HepG2 (cell line): ENCODE data around the gene SYCP2L. TPM values are rescaled to one million over a fixed set of nuclear protein-coding genes. Genes with fewer than 3 reads are reported as not detected.
A peak's percentile ranks its signal among the peaks of the same experiment; 100 is the strongest.

Experiments used
- AGO2 ChIP-seq: fragments of 200-400 bp; formaldehyde crosslinking; optimal IDR thresholded peaks from 2 replicates; pipeline ENCODE3; 2017; ENCODE audit warnings: mild to moderate bottlenecking, low read depth, low read length, moderate library complexity
- CC2D1A ChIP-seq: sonication (generic); formaldehyde crosslinking; IDR thresholded peaks from 2 replicates; pipeline ENCODE4 v1.8.1; 2023; ENCODE audit warnings: mild to moderate bottlenecking, missing genetic modification reagents
- CCAR2 ChIP-seq: fragments of 200-400 bp; formaldehyde crosslinking; optimal IDR thresholded peaks from 2 replicates; pipeline ENCODE3; 2018; ENCODE audit warnings: low read depth, mild to moderate bottlenecking, low read length, moderate library complexity
- EHMT2 ChIP-seq: fragments of 200-600 bp; sonication (generic); IDR thresholded peaks from 2 replicates; pipeline ENCODE4 v1.7.0; 2017; ENCODE audit warnings: antibody characterized with exemption, low read depth, low read length, borderline replicate concordance
- FOXA3 ChIP-seq: IDR thresholded peaks from 2 replicates; pipeline ENCODE4 v1.6.1; 2016; ENCODE audit warnings: missing genetic modification reagents, missing compliant biosample characterization
- HDAC6 ChIP-seq: fragments of 200-600 bp; sonication (generic); IDR thresholded peaks from 2 replicates; pipeline ENCODE4 v1.7.0; 2017; ENCODE audit warnings: mild to moderate bottlenecking, antibody characterized with exemption, low read length, low read depth
- IKZF4 ChIP-seq: sonication (generic); formaldehyde crosslinking; IDR thresholded peaks from 2 replicates; pipeline ENCODE4 v1.5.1; 2020; ENCODE audit warnings: borderline replicate concordance, mild to moderate bottlenecking, low read depth, missing genetic modification reagents; ENCODE audit errors: not compliant biosample characterization
- JARID2 ChIP-seq: sonication (generic); formaldehyde crosslinking; IDR thresholded peaks from 2 replicates; pipeline ENCODE4 v1.8.1; 2023; ENCODE audit warnings: missing genetic modification reagents, inconsistent platforms; ENCODE audit not compliant: insufficient replicate concordance
- MEIS1 ChIP-seq: sonication (generic); formaldehyde crosslinking; IDR thresholded peaks from 2 replicates; pipeline ENCODE4 v1.9.0; 2021; ENCODE audit warnings: mild to moderate bottlenecking, missing genetic modification reagents, moderate library complexity, borderline replicate concordance
- MYNN ChIP-seq: sonication (generic); formaldehyde crosslinking; IDR thresholded peaks from 2 replicates; pipeline ENCODE4 v1.4.0; 2020; ENCODE audit warnings: mild to moderate bottlenecking, low read depth, missing genetic modification reagents
- NR2F6 ChIP-seq, 2 experiments: IDR thresholded peaks; 2 replicates each; pipeline ENCODE4 v1.6.1; 2016; ENCODE audit warnings: antibody characterized with exemption in 1 of 2, mild to moderate bottlenecking in 1 of 2
- SOX13 ChIP-seq, 3 experiments: fragments of 450-650 bp in 1 of 3; sonication (generic) in 1 of 3; formaldehyde crosslinking in 1 of 3; IDR thresholded peaks in 2 of 3; conservative IDR thresholded peaks in 1 of 3; 2 replicates each; pipeline versions ENCODE4 v1.5.0 to v1.6.1; 2016 to 2020; ENCODE audit warnings: antibody characterized with exemption in 1 of 3, mild to moderate bottlenecking in 1 of 3, missing compliant biosample characterization in 1 of 3, missing genetic modification reagents in 1 of 3, moderate library complexity in 1 of 3
- YEATS4 ChIP-seq: sonication (generic); formaldehyde crosslinking; IDR thresholded peaks from 2 replicates; pipeline ENCODE4 v1.4.0; 2020; ENCODE audit warnings: missing genetic modification reagents, borderline replicate concordance
- ZBTB42 ChIP-seq: sonication (generic); formaldehyde crosslinking; IDR thresholded peaks from 2 replicates; pipeline ENCODE4 v1.5.0; 2020; ENCODE audit warnings: mild to moderate bottlenecking, missing genetic modification reagents
- ZNF274 ChIP-seq: sonication (generic); formaldehyde crosslinking; IDR thresholded peaks from 2 replicates; pipeline ENCODE4 v1.5.1; 2020; ENCODE audit warnings: mild to moderate bottlenecking, missing genetic modification reagents
- ZNF3 ChIP-seq: IDR thresholded peaks from 2 replicates; pipeline ENCODE4 v1.7.0; 2017; ENCODE audit warnings: inconsistent platforms
- ZNF567 ChIP-seq: sonication (generic); formaldehyde crosslinking; IDR thresholded peaks from 2 replicates; pipeline ENCODE4 v1.8.1; 2023; ENCODE audit warnings: mild to moderate bottlenecking, missing genetic modification reagents, borderline replicate concordance
- ZNF749 ChIP-seq: sonication (generic); formaldehyde crosslinking; IDR thresholded peaks from 2 replicates; pipeline ENCODE4 v1.8.0; 2022; ENCODE audit warnings: mild to moderate bottlenecking, missing genetic modification reagents, moderate library complexity, borderline replicate concordance
- ZNF816 ChIP-seq: sonication (generic); formaldehyde crosslinking; IDR thresholded peaks from 2 replicates; pipeline ENCODE4 v1.8.0; 2022; ENCODE audit warnings: missing genetic modification reagents, mild to moderate bottlenecking, borderline replicate concordance
- polyA plus RNA-seq, 8 experiments: library from polyadenylated mRNA; depleted of rRNA in 3 of 8; stranded (reverse) in 7 of 8; unstranded in 1 of 8; fragments of >200 nt; fragmentation: Illumina TruSeq in 4 of 8; extraction: Trizol in 4 of 8; gene quantifications; 2 replicates each; pipeline versions ENCODE4 v1.2.1 to v1.2.3, GENCODE V29; 2011 to 2016; ENCODE audit warnings: low read depth in 4 of 8, missing spikeins in 1 of 8, mixed read lengths in 1 of 8; ENCODE audit not compliant: insufficient read depth in 1 of 8
- total RNA-seq, 5 experiments: library from RNA; depleted of rRNA; stranded (reverse); fragments of >200 nt; fragmentation: Illumina TruSeq; extraction: Trizol; gene quantifications; 2 replicates each; pipeline ENCODE4 v1.2.3, GENCODE V29; 2016; ENCODE audit warnings: low read depth in 1 of 5
- TF ChIP-seq, protein P1 (sequence below): sonication (generic); formaldehyde crosslinking; IDR thresholded peaks from 2 replicates; pipeline ENCODE4 v1.4.0; 2020; ENCODE audit warnings: mild to moderate bottlenecking, missing genetic modification reagents
- TF ChIP-seq, protein P2 (sequence below): sonication (generic); formaldehyde crosslinking; IDR thresholded peaks from 2 replicates; pipeline ENCODE4 v1.4.0; 2020; ENCODE audit warnings: missing genetic modification reagents, borderline replicate concordance
- TF ChIP-seq, protein P3 (sequence below): sonication (generic); formaldehyde crosslinking; IDR thresholded peaks from 2 replicates; pipeline ENCODE4 v1.4.0; 2020; ENCODE audit warnings: missing genetic modification reagents

SYCP2L gene
- total and polyA plus RNA-seq, 2 of the 13 experiments (the other 11 are each of a cell fraction or from before 2014, with no cell fraction given) = 0.22 to 0.54 TPM

DNA sequence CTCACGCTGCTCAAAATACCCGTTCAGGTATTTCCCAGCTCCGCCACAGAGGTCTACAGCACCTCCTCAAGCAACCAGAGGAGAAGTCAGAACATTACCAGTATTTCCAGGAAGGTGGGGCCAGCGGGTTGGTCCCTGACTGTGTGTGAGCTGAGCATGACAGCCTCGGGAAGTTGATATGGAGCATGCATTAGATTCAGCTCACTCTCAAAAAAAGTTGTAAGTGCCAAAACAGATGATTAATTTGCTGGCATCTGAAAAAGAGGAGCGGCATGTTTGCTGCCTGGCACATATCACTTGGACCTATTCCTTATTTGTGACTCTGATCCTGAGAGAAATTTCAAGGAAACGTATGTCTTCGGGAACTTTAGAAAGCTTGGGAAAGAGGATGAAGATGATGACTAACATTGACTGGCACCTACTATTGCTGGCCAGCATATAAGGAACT is 125.0 kb downstream of the SYCP2L start (continued):
- TF ChIP-seq, protein P1, sequence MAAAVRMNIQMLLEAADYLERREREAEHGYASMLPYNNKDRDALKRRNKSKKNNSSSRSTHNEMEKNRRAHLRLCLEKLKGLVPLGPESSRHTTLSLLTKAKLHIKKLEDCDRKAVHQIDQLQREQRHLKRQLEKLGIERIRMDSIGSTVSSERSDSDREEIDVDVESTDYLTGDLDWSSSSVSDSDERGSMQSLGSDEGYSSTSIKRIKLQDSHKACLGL (CRISPR knock-in tag) = no peak
- TF ChIP-seq, protein P2, sequence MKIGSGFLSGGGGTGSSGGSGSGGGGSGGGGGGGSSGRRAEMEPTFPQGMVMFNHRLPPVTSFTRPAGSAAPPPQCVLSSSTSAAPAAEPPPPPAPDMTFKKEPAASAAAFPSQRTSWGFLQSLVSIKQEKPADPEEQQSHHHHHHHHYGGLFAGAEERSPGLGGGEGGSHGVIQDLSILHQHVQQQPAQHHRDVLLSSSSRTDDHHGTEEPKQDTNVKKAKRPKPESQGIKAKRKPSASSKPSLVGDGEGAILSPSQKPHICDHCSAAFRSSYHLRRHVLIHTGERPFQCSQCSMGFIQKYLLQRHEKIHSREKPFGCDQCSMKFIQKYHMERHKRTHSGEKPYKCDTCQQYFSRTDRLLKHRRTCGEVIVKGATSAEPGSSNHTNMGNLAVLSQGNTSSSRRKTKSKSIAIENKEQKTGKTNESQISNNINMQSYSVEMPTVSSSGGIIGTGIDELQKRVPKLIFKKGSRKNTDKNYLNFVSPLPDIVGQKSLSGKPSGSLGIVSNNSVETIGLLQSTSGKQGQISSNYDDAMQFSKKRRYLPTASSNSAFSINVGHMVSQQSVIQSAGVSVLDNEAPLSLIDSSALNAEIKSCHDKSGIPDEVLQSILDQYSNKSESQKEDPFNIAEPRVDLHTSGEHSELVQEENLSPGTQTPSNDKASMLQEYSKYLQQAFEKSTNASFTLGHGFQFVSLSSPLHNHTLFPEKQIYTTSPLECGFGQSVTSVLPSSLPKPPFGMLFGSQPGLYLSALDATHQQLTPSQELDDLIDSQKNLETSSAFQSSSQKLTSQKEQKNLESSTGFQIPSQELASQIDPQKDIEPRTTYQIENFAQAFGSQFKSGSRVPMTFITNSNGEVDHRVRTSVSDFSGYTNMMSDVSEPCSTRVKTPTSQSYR (CRISPR knock-in tag) = peak; percentile 24; the same call in 1 of the 2 replicates
- TF ChIP-seq MYNN (CRISPR knock-in tag) (no peak), ZNF3 (CRISPR knock-in tag) (no peak), JARID2 (CRISPR knock-in tag) (peak; percentile 59), ZNF274 (no peak), ZNF749 (CRISPR knock-in tag) (no peak), HDAC6 (no peak), ZBTB42 (CRISPR knock-in tag) (no peak), IKZF4 (CRISPR knock-in tag) (no peak), AGO2 (no peak), SOX13 (IDR thresholded peaks at IDR 0.05) (no peak), SOX13 (CRISPR knock-in tag; conservative IDR thresholded peaks at IDR 0.05 in 1 of 2, IDR thresholded peaks at IDR 0.05 in 1 of 2) (no peak), FOXA3 (0 out of 2 replicates have a peak, but pooled peaks have one; percentile 13), MEIS1 (CRISPR knock-in tag) (no peak), ZNF567 (CRISPR knock-in tag) (no peak), CCAR2 (no peak), NR2F6 (IDR thresholded peaks at IDR 0.05) (no peak), NR2F6 (CRISPR knock-in tag; IDR thresholded peaks at IDR 0.05) (no peak), ZNF816 (0 out of 2 replicates have a peak, but pooled peaks have one; percentile 10), EHMT2 (no peak), YEATS4 (no peak), CC2D1A (no peak)
- TF ChIP-seq, protein P3, sequence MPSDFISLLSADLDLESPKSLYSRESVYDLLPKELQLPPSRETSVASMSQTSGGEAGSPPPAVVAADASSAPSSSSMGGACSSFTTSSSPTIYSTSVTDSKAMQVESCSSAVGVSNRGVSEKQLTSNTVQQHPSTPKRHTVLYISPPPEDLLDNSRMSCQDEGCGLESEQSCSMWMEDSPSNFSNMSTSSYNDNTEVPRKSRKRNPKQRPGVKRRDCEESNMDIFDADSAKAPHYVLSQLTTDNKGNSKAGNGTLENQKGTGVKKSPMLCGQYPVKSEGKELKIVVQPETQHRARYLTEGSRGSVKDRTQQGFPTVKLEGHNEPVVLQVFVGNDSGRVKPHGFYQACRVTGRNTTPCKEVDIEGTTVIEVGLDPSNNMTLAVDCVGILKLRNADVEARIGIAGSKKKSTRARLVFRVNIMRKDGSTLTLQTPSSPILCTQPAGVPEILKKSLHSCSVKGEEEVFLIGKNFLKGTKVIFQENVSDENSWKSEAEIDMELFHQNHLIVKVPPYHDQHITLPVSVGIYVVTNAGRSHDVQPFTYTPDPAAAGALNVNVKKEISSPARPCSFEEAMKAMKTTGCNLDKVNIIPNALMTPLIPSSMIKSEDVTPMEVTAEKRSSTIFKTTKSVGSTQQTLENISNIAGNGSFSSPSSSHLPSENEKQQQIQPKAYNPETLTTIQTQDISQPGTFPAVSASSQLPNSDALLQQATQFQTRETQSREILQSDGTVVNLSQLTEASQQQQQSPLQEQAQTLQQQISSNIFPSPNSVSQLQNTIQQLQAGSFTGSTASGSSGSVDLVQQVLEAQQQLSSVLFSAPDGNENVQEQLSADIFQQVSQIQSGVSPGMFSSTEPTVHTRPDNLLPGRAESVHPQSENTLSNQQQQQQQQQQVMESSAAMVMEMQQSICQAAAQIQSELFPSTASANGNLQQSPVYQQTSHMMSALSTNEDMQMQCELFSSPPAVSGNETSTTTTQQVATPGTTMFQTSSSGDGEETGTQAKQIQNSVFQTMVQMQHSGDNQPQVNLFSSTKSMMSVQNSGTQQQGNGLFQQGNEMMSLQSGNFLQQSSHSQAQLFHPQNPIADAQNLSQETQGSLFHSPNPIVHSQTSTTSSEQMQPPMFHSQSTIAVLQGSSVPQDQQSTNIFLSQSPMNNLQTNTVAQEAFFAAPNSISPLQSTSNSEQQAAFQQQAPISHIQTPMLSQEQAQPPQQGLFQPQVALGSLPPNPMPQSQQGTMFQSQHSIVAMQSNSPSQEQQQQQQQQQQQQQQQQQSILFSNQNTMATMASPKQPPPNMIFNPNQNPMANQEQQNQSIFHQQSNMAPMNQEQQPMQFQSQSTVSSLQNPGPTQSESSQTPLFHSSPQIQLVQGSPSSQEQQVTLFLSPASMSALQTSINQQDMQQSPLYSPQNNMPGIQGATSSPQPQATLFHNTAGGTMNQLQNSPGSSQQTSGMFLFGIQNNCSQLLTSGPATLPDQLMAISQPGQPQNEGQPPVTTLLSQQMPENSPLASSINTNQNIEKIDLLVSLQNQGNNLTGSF = no peak
